GM21717 (cell line): ENCODE measurements around the gene MARS1.
A peak's percentile ranks its signal among the peaks of the same experiment; 100 is the strongest.

Experiments
- ATAC-seq: cut with Tn5 transposase; IDR thresholded peaks from one replicate; pipeline ENCODE4 v1.9.1; 2021; ENCODE audit warnings: mild to moderate bottlenecking, moderate library complexity; ENCODE audit not compliant: unreplicated experiment

MARS1 gene

DNA sequence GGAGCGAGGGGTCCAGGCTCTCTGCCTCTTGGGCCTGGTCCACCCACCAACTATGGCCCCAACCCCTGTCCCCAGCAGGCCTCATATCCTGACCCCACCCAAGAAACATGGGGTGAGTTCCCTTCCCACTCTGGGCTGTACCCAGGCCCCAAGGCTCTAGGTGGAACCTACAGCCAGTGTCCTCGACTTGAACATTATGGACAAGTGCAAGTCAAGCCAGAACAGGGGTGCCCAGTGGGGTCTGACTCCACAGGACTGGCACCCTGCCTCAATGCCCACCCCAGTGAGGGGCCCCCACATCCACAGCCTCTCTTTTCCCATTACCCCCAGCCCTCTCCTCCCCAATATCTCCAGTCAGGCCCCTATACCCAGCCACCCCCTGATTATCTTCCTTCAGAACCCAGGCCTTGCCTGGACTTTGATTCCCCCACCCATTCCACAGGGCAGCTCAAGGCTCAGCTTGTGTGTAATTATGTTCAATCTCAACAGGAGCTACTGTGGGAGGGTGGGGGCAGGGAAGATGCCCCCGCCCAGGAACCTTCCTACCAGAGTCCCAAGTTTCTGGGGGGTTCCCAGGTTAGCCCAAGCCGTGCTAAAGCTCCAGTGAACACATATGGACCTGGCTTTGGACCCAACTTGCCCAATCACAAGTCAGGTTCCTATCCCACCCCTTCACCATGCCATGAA, 16.8 kb upstream of the MARS1 start:
- no peak for ATAC-seq

DNA sequence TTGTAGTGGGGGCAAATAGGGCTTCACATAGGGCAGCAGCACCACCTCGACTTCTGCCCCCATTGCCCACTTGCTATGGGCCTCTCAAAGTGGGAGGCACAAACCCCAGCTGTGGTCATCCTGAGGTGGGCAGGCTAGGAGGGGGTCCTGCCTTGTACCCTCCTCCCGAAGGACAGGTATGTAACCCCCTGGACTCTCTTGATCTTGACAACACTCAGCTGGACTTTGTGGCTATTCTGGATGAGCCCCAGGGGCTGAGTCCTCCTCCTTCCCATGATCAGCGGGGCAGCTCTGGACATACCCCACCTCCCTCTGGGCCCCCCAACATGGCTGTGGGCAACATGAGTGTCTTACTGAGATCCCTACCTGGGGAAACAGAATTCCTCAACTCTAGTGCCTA, 16.2 kb upstream of the MARS1 start:
- no peak for ATAC-seq

DNA sequence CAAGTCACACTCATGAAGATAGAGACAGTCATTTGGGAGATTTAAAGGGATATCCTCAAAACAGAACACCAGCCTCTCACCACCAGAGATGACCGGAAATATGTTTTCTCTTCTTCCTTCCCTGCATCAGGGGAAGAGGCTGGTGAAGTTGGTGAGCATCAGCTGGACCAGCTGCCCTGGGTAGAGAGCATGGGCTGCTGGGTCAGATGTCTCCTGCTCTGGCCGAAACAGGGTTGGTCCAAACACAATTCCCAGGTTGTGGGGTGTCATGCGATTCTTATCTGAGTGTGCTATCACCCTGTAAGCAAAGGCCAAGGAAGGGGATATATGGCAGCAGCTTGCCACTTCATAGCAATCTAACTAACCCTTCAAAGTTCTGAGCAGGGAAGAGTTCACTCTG, 15.5 kb upstream of the MARS1 start:
- no peak for ATAC-seq

DNA sequence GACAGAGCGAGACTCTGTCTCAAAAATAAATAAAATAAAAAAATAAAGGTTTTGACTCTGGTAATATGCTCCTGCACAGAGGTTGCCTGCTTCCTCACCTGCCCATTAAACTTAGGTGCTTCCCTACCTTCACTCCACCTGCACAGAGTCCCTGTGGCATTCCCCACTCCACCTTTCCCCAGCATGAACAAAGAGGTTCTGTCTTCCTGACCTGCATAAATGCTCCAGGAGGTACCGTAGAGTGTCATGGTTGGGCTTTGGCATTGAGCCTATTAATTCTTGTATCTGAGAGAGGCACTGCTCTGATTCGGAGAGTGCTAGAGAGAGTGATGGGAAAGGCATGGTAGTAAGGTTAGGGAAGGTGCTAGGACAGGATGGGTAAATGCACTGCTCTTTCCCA, 14.5 kb upstream of the MARS1 start:
- ATAC-seq = no peak

DNA sequence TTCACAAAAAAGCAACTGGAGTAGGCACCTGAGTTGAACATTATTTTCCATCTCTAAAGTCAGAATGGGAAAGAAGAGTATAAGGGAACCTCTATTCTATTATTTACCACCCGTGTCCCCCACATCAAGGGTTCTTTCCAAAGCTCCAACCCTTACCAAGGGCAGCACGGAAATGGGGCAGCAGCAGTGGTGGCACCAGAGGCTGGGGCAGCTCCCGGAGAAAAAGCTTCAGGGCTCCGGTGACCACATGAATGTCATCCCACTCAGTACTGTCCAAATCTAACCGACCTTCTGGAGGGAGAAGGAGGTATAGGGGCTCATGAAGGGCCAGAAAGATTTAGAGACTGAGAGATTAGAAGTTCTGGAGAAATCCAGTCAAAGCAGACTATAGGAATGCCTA, 14.0 kb upstream of the MARS1 start:
- no peak for ATAC-seq

DNA sequence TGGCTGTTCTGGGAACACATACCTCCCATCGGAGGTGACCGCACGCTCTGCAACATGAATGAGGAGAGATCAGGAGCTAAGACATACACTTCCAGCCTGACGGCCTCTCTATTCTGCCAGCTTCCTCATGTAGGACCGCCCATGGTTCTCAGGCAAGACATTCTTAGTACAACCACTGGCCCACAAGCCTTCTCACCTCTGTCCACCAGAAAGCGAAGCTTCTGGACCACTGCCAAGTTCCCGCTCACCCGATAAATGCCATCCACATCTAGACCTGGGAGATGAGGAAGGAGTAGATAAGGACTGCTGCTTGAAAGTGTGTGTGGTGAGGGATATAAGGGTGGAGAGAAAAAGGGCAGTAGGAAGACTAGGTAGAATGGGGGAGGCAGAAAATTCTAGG, 13.4 kb upstream of the MARS1 start:
- ATAC-seq = no peak

DNA sequence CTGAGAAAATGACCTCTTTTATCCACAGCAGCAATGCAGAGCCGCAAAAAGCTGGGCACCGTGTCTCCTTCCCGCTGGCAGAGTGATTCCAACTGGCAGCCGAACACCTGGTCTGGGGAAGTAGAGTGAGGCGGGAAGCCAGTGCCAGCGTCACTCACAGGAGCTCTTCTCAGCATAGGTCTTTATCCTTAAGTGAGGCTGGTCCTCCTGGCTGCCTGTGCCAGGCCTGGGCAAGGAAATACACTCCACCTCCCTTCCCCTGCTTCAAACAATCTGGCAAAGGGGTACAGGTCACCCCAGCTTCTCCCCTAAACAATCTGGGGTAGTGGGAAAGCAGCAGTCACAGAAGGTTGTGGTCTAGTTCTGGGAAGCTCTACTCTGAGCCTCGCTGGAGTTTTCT, 13.0 kb upstream of the MARS1 start:
- ATAC-seq = no peak

DNA sequence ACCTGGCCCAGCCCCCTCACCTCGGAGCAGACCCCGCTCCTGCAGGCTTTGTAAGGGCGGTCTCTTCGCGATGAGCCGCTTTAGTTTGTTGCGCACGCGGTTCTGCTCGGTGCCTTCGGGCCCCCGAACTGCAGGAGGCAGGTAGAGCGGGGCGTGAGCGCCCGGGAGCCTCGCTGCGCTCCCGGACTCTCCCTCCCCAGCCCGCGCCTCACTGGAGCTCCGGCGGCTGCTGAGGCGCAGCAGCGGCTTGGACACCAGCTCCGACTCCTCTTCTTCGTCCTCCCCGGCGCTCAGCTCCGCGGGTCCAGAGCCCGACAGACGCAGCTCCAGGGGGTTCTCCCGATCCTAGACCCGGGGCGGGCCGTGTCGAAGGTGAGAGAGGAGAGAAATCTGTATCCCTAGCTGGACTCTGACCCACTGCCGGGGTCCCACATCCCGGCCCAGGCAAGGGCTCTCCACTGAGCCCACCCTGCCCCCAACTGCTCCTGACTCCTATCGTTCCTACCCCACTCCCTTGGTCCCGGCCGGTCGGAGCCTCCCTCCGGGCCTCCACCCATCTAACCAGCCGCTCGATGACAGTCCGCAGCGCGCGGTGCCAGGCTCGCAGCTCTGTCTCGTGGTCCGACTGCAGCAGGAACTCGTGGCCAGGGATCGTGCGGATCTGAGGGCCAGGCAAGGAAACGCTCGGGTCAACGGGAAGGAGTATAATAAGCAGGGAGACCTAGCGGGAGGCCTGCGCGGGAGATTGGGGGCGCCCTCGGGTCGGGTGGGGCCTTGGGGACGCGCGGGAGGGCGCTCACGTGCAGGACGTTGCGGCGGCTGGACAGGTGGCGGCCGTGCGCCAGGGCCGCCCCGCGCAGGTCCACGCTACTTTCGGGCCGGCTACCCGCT, 12.4 kb upstream of the MARS1 start:
- no peak for ATAC-seq

DNA sequence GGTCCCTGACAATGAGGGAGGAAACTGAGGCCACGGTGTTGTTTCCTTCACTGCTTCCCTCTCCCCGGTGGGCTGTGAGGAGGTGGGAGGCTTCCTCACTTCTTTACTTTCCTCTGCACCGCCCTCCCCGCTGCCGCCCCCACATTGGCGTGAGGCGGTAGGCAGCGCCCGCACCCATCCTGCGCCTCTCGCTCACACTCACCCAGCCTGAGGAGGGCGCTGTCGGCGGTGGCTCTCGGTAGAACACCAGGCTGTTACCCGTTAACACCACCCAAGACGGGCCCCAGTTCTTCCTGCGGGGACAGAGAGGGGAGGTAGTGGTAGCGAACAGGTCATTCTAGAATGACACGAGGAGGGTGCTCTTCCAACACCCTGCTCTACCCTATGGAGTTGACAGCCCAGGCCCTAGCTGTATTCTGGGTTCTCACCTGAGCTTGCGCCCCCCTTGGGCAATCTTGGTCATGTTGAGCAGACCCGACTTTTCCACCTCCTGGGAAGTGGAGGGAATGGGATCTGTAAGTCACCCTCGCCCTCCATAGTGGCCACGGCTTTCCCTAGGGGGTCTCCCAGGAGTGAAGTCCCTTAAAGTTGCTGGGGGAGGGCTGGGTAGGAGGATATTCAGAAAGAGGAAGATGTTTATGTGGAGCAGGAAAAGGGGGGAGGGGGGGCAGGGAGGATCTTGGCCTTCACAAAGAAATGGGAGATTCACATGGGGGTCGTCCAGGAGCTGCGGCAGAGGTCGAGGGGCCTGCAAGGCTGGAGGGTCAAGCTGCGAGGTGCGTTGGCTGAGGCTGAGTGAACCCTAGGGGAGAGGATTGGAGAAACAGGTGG, 11.5 kb upstream of the MARS1 start:
- no peak for ATAC-seq

DNA sequence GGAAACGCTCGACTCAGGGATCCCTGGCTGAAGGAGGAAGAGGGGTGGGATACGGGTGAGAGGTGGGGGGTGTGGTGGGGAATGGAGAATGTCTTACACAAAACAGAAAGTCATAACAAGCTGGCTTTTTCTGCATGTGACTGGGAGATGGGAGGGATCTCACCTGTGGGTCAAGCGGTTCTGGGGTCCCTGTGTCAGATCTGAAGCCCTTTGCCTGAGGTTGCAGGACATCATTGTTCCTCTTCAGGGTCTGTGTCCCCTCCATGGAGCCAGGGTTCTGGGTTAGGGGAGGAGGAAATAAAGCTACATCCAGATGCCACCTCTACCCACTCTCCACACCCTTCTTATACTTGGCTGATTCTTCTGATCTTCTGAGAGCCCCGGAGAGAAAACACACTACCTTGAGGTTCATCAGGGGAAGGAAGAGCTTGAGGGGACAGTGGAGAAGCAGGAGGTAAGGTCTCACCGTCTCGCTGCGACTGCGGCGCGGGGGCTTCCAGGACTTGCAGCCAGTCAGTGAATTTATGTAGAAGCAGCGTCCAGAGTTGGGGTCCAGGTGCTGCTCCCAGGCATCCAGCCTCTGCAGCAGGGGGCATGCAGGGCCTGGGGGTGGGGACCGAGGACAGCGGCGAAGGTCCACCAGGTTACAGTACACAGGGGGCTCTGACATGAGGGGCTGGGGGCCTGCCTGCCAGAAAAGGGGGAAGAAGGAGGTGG, 10.7 kb upstream of the MARS1 start:
- ATAC-seq = no peak

DNA sequence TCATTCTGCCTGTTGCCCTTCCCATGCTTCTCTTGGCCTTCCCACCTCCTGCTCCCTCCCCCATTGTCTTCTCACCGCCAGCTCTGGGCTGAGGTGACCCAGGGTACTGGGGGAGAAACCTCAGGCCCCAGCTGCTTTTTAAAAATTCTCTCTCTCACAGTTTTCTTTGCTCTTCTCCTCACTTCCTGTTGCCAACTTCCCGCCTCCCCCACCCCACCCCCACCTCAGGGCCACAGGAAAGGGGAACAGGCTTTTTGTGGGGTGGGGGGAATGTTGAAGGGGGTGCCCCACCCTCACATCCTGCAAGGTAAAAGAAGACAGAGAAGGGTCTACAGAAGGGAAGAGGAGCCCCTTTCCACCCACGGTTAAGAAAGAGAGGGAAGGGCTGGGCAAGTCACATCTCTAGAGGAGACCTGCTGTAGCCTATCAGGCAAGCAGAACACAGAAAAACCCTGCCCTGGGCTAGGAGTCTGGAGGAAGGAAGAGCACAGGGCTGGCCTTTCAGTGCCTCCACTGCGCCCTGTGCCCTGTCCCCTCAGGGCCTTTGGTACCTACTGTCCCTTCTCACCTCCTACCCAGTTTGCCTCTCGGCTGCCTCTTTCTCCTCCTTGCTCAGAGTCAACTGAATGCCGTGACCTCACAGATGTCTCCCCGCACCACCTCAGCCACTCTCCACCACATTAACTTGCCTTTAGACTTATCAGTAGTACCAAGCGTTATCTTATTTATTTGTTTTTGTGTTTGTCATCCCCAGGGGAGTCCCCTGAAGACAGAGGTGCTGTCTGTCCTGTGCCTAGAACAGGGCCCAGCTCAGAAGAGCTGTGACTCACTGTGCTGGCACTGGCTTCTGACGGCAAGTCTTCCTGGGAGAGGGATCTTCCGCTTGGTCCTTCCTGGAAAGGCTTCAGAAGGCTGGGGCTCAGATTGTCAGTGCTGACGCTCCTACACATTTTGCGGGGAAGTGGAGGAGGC, 9.9 kb upstream of the MARS1 start:
- peak; percentile 46 for ATAC-seq

DNA sequence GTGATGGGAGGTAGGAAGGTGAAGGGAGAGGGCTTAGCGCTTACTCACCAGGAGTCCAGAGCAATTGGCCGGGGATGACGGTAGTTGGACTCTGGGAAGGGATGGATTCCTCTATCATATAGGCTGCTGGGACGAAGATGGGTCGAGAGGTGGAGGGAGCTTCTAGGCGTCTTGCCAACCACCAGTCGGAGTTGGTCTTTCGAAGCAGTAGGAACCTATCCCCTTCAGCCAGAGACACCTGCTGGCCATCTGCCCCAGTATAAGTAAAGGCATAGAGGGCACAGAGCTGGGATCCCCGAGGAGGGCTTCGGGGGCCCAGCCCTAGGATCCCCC, 8.9 kb upstream of the MARS1 start:
- no peak for ATAC-seq

DNA sequence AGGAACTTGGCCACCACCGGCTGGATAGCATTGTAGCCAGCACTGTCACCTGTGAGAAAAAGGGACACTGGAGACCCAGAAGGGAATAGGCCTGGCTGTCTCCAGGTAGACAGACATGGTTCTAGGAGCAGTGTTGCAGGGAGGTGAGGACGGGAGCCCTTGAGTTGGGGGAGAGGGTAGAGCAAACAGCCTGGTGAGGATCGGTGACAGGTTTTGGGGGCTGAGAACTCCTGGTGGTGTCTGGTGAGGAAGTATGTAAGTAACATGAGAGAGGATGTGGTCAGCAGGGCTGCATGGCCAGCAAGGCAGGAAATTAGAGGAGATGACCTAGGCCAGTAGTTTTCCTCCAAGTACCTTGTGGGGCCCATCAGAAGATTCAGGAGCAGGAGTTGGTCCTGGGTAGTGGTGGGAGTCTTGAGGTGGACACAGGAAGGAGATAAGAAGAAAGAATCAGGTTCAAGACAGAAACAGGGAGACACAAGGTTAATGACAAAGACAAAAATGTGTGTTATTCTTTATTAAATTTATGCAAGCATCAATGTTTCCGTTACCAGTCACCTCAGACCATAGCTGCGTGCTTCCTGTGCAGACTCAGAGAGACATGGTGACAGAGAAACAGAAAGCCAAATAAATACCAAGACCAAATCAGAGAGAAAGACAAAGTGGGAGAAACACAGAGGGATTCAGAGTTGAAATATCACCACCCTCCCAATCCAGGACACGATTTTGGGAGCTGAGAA, 8.3 kb upstream of the MARS1 start, which contains the start of gene ARHGAP9:
Gene ARHGAP9 (minus strand): TSS at position 491 of the 740 bp plus-strand sequence. CDS start 460 bp downstream, at position 31.
- no peak for ATAC-seq

DNA sequence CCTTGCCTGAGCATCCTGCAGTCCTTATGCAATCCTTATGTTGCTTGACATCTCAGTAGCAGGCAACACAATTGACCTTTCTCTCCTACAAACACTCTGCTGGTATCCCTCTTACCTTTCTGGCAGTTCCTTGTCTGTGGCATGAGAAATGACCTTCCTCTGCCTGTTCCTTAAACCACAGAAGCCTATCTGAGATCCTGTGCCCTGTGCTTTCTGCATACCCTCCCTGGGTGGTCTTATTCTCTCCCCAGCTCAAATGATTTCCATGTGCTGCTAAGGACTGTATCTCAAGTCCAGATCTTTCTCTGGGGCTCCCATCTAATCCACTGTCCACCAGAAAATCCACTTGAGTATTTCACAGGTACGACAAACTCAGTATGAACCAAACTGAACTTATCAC, 6.2 kb upstream of the MARS1 start:
- no peak for ATAC-seq

DNA sequence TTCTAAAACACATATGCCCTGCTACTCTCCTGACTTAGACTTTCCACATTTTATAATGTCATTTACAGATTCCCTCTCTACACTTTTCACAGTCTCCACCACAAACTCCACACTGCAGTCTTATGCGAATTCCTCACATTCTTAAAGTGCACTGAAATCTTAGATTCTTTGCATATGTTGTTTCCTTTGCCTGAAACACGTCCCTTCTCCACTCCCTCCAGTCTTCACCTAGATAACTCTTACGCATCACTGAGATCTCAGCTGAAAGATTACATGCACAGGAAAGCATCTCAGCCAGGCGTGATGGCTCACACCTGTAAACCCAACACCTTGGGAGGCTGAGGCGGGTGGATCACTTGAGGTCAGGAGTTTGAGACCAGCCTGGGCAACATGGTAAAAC, 4.4 kb upstream of the MARS1 start:
- ATAC-seq = no peak

DNA sequence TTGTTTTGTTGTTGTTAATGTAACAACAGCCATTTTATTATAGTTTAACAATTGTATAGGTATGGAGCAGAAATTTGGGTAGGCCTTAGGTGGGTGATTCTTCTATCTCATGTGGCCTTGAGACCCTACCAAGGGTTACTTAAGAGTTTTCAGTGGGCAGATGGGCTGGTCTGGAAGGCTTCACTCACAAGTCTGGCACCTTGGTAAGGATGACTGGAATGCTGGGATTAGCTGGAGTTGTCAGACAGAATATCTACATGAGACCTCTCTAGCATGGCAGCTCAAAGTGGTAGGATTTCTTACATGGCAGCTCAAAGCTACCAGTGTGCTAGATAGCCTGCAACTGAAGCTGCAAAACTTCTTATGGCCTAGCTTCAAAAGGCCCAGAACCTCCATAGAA, 2.2 kb upstream of the MARS1 start:
- ATAC-seq = no peak

DNA sequence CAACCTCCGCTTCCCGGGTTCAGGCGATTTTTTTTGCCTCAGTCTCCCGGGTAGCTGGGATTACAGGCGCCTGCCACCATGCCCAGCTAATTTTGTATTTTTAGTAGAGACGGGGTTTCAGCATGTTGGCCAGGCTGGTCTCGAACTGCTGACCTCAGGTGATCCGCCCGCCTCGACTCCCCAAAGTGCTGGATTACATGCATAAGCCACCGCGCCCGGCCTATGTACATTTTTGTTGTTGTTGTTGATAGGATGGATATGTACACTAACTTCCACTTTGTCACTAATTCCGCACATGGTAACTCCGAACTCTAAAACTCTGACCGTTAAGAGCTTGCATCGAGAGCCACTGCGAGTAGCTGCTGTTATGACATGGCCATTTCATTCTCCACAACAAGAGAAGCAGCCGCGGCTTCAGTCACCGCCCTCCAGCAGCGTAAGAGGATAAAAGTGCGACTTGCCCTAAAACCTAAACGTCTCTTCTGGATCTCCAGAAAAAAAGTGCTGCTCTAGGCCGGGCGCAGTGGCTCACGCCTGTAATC, 742 bp upstream of the MARS1 start:
- no peak for ATAC-seq

DNA sequence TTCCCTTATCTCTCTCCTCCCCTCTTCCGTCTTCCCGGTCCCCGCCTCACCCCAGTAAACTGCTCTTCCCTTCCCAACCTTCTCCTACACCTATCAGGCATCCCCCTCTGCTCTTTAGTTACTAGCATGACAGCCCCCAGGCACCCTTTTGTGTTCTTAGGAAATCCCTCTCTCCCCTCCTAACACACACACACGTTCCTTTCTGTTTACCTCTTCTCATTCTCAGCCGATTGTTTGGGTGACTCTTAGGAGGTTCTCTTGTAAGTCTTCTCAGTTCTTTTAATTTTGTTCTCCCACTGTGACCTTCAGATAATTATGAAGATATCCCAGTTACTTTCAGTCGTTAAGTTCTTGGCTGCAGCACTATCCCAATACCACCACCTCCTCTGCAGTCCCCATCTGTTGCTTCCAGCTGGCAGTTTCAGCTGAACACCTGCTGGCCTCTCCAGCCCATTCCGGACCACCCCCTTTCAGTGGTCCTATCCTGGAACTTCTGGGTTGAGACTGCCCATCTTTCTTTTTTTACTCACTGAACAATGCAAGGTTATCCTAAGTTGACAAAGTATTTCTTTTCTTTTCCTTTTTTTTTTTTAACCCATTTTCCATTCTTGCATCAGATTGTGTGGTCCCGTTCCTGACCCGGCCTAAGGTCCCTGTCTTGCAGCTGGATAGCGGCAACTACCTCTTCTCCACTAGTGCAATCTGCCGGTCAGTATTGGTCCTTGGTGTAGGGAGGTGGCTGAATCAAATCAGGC, 711 bp downstream of the MARS1 start:
- ATAC-seq = no peak
